HG03196 (cell line): Measurements from ENCODE around the gene IST1.

ENCODE experiments used
- ATAC-seq: cut with Tn5 transposase; IDR thresholded peaks from one replicate; pipeline ENCODE4 v1.9.1; 2021; ENCODE audit not compliant: unreplicated experiment

IST1 gene

GRCh38 chr16:71961066-71962039 lies 66.0 kb downstream of the IST1 start:
- ATAC-seq = peak; percentile 84

- ATAC-seq = no peak
Measured at GRCh38 chr16:71963125-71963875, 68.0 kb downstream of the IST1 start.

- ATAC-seq = no peak
Measured at GRCh38 chr16:71965223-71965622, 69.9 kb downstream of the IST1 start.

- no peak for ATAC-seq
Measured at GRCh38 chr16:71966932-71967331, 71.6 kb downstream of the IST1 start.

- no peak for ATAC-seq
Measured at GRCh38 chr16:71969353-71969752, 74.0 kb downstream of the IST1 start.

GRCh38 chr16:71971571-71971970 lies 76.2 kb downstream of the IST1 start:
- no peak for ATAC-seq

GRCh38 chr16:71972356-71972755 lies 77.0 kb downstream of the IST1 start:
- ATAC-seq = no peak

GRCh38 chr16:71973001-71973400 lies 77.7 kb downstream of the IST1 start:
- ATAC-seq = no peak

- ATAC-seq = no peak
Measured at GRCh38 chr16:71974068-71974818, 78.9 kb downstream of the IST1 start.
